RPMI8226 (cell line): ENCODE results near the gene URB2.
"Not testable (repeated sequence)": the region's sequence is repeated elsewhere in the genome, so short reads cannot be mapped to it uniquely, and the experiment has no call there.

Source experiments
- DNase-seq: peaks from one replicate; pipeline ENCODE4 v3.0.0-alpha.2; 2015

URB2 gene

DNA sequence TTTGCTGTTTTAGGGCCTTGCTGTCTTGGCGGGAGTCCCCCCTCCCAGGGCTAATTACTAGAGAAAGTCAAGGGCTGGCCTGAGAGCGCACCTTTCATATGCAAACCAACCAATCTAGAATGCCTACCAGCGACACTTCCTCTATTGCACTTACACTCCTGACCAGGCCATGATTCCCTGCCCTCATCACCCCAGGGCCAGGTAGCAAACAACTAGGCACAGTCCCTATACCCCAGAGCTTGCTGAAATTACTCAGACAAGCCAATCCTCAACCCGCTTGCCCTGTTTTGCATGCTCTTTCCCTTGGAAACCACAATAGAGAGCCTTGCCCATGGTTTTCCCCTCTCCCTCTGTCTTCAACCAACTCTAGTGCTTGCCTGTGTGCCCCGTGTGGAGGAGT lies 70.3 kb downstream of the URB2 start:
- no peak for DNase-seq

DNA sequence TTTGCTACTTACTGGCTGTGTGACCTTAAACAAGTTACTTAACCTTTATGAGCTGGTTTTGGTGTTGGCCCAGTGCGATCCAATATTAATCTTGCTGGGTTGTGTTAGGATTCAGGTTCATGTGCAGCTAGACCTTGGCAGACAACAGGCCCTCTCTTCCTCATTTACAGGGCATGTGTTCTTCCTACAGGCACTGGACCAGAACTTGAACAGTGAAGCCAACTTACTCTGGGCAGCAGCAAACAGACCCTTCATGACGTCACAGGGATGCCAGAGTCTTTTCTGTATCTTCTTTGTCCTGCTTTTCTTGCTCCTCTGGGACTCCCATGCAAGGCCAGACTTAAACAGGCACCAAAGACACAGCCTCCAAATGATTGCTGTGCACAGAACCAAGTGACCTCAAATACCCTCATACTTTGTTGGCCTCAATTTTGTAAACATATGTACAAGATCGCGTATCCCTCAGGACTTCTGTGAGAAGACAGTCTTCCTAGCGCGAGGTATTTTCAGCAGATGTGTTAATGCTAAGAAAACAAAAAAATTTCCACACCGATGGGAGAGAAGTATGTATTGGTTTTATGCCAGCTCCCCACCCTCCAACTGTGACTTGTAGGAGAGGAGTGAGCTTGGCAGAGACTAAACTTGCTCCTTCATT lies 73.7 kb downstream of the URB2 start:
- DNase-seq, result no peak

DNA sequence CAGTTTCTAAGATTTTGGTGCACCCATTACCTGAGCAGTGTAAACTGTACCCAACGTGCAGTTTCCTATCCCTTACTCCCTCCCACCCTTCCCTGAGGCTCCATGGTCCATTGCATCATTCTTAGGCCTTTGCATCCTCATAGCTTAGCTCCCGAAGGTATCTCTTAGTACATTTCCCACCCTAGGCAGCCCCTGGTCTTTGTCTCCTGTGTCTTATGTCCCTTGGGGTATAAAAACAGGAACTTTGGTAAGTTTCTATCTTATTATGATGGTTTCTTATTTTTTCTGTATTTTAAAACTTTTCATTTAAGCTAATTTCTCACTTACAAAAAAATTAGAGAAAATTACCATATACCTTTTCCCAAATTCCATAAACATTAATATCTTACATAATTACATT lies 78.1 kb downstream of the URB2 start:
- no peak for DNase-seq

DNA sequence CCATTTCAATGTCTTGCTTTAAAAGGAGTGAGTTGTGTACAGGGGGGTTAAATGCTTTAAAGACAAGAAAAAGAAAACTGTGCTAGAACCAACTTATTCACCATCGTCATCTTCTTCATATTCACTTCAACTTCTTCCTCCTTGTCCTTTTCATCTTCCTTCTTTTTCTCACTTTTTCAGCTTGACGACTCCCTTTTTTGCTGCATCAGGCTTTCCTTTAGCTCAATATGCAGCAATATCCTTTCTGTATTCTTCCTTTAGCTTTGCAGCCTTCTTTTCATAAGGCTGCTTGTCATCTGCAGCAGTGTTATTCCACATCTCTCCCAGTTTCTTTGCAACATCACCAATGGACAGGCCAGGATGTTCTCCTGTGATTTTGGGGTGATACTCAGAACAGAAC lies 79.1 kb downstream of the URB2 start:
- not testable (repeated sequence) for DNase-seq

DNA sequence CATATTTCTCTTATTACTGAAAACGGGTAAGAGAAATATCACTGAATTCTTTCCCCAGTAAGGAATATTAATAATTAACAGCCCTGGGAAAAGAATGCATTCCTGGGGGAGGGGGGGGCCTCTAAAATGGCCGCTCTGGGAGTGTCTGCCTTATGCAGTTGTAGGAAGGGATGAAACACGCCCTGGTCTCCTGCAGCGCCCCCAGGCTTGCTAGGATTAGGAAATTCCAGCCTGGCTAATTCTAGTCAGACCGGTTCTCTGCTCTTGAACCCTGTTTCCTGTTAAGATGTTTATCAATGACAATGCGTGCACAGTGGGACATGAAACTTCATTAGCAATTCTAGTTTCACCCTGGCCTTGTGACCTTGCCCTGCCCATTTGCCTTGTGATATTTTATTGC lies 81.1 kb downstream of the URB2 start:
- not testable (repeated sequence) for DNase-seq

DNA sequence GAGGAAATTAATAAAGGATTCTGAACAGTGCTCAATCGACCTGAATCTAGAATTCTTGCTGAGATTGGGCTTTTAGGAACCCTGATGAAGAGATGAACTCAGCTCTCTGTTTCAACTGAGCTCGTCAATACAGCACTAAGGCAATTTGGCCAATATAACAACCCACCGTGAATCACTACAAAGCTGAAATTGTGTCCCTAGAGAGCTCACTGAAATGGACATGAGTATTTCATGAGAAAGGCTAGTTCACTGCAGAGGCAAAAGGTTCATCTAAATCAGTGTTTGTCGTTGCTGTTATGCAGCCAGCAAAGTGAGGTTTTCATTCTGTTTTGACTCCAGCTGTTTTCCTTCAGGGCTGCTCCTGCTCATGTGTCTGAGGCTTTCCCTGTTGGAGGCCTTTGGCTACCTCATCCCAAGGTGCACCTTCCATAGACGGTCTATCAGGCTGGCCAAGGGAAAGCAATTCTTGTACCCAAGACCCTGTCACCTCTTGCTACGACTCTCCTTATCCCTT lies 83.5 kb downstream of the URB2 start:
- no peak for DNase-seq
